ENCODE measurements around the gene ASB1.

Gene ASB1

GRCh38 chr2:238445409-238446190 is 18.9 kb downstream of the ASB1 start:
- DNase-seq (ENCODE audit: low read depth) = no peak

DNA sequence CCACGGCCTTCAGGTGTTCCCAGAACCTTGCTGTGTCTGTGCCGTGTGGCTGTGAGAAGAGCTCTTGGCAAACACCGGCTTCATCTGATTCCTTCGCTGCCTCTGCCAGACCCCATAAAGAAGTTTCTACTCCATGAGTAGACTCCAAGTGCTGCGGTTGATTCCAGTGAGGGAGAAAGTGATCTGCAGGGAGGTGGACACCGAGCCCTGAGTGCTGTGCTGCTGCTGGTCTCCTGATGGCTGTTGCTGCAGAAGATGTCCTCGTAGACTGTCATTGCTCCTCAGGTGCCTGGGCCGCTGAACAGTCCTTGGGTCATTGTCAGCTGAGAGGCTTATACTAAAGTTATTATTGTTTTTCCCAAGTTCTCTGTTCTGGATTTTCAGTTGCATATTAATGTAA is 19.6 kb downstream of the ASB1 start:
- no peak for DNase-seq (ENCODE audit: low read depth)

- DNase-seq (ENCODE audit: low read depth) = no peak
Measured at GRCh38 chr2:238448031-238448955, 21.6 kb downstream of the ASB1 start.

DNA sequence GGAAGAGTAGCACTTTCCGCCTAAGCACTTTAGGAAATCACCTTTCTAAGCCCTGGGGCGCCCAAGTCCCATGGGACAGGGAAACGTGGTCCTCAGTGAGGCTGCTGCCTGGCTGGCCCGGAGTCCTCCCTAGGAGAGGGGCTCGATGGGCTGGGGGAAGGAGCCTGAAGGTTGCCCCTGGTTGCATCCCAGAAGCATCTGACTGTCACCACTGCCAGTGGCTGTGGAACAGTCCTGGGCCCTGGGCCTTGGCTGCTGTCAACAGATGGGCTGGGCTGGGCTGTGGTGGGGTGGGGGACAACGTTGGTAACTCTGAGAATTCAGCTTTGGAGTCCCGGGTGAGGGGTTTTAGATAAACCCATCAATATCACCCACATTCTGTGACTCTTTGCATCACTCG is 22.5 kb downstream of the ASB1 start:
- DNase-seq (ENCODE audit: low read depth) = no peak

GRCh38 chr2:238449909-238450417 is 23.2 kb downstream of the ASB1 start:
- no peak for DNase-seq (ENCODE audit: low read depth)

GRCh38 chr2:238450440-238450861 is 23.7 kb downstream of the ASB1 start:
- DNase-seq (ENCODE audit: low read depth) = no peak

- DNase-seq (ENCODE audit: low read depth) = no peak
Measured at GRCh38 chr2:238453842-238454241, 27.1 kb downstream of the ASB1 start.

DNA sequence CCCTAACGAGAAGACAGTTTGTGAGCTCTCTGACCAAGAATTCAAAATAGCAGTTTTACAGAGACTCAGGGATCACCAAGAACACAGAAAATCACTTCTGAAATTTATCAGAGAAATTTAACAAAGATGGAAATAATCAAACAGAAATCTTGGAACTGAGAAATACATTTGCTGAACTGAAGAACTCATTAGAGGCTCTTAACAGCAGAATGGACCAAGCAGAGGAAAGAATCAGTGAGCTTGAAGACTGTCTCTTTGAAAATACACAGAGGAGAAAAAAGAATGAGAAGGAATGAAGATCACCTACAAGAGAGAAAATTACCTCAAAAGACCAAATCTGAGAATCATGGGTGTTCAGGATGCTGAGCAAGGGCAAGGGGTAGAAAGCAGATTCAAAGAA is 29.7 kb downstream of the ASB1 start:
- no peak for DNase-seq (ENCODE audit: low read depth)

GRCh38 chr2:238456970-238457926 is 30.5 kb downstream of the ASB1 start:
- no peak for DNase-seq (ENCODE audit: low read depth)

- no peak for DNase-seq (ENCODE audit: low read depth)
Measured at GRCh38 chr2:238457927-238458324, 31.2 kb downstream of the ASB1 start.

DNA sequence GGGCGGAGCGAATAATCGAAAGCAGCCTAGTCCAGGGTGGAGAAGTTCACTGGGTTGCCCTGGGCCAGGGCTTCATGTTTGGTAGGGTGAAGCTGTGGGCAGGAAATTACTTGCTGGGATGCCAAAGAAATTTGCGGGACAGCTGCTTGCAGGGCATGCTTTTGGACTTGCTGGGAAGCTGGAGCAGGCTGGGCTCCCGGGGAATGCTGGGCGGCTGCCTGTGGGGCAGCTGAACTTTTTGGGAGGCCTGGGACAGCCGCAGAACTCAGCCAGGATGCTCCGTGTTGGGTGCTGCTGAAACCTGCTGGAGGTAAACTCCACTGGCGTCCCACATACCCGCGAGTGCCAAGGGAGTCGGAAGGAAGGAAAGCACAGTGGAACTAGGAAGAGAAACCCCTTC is 31.9 kb downstream of the ASB1 start:
- no peak for DNase-seq (ENCODE audit: low read depth)

- DNase-seq (ENCODE audit: low read depth) = no peak
Measured at GRCh38 chr2:238459081-238459629, 32.4 kb downstream of the ASB1 start.

DNA sequence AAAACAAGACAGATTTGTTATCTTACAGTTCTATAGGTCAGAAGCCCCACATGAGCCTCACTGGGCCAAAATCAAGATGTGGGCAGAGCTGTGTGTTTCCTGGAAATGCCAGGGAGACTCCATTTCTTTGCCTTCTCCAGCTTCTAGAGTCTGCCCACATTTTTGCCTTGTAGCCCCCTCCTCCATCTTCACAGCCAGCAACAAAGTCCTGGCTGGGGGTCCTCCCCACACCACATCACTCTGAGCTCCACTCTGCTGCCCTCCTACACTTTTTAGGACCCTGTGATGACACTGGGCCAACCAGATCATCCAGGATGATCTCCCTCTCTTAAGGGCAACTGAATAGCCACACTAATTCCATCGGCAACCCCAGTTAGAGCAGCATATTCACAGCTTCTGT is 34.3 kb downstream of the ASB1 start:
- DNase-seq (ENCODE audit: low read depth) = no peak

DNA sequence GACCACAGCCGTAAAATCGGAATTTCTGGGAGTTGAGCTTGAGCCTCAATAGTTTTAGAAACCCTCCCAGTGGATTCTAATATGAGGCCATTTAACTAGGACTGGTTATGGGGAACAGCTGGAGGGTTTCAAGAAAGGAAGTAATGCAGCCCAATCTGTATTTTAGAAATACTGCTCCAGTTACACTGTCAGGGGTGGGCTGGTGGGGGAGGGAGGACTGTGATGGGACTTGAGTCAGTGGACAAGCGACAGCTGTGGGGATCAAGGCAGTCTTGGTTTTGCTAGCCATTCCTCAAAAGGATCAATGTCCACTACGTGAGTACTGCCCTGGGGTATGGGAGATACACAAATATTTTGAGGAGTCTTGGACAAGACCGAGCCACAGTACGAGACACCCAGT is 34.8 kb downstream of the ASB1 start:
- no peak for DNase-seq (ENCODE audit: low read depth)

DNA sequence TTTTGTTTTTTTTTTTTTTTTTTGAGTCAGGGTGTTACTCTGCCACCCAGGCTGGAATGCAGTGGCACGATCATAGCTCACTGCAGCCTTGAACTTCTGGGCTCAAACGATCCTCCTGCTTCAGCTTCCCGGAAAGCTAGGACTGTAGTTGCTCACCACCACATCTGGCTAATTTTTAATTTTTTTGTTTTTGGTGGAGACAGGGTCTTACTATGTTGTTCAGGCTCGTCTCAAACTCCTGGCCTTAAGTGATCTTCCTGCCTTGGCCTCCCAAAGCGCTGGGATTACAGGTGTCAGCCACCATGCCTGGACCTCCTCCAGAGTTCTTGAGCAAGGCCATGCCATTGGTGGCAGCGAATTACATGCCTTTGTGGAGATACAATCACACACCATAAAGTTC is 35.2 kb downstream of the ASB1 start:
- DNase-seq (ENCODE audit: low read depth) = no peak

DNA sequence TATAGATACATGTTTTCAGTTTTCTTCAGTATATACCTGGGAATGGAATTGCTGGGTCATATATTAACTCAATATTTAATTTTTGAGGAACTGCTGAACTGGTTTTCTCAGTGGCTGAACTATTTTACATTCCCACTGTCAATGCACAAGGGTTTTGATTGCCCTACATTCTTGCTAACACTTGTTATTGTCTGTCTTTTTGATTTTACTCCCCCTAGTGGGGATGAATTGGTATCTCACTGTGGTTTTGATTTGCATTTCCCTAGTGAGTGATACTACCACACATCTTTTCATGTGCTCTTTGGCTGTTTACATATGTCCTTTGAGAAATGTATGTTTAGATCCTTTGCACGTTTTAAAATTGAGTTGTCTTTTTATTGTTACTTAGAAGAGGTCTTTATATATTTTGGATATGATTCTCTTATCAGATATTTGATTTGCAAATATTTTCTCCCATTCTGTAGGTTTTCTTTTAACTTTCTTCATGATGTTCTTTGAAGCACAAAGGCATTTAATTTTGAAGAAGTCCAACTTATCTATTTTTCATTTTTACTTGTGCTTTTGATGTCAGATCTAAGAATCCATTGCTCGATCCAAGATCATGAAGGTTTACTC is 36.2 kb downstream of the ASB1 start:
- DNase-seq (ENCODE audit: low read depth) = no peak

DNA sequence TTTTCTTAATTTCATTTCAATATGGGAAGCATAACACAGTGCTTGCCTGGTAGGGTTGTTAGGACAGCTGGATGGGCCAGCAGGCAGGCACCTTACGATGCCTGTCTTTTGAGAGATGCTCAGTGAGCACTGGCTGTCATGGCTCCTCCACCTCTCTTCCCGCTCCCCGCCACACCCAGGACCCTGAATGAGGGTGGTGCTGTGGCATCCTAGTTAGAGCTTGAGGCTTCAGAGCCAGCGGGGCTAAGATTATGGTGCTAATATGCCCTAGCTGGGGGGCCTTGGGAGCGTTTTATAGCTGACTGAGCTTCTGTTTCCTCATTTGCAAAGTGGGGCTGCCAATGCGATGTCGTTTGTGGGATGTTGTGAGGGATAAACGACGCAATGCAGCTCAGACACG is 37.7 kb downstream of the ASB1 start:
- DNase-seq (ENCODE audit: low read depth) = no peak

DNA sequence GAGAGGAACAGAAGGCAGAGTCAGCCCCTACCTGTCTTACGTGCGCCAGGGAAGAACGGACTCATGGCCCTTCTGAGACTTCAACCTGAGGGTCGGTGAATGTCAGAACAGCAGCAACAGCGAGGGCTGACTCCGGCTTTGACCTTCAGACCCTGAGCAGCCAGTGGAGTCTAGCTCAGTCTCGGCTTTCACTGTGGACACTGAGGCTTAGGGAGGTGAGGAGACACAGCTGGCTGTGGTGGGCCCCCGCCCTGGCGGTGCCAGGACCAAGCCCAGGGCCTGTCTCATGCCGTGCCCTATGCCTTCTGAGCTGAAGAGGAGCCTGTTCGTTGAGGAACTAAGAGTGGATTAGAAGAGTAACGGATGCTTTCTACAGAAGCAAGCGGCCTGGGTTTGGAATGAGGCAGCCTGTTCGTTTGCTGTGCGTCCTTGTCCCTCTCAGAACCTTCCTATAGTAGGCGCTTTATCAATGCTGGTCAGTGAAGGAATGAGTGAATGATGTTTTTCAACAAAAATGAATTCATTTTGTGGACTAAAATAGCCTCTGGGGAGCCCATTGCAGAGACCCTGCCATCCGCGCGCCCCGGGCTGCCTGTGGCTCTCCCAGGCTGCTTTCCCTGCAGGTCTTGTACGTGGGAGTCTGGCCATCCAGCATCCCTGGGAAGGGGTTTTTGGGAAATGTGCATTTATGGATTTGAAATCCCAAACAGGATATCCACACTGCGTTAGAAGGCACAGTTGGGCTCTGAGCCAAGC is 38.9 kb downstream of the ASB1 start:
- DNase-seq (ENCODE audit: low read depth) = no peak

DNA sequence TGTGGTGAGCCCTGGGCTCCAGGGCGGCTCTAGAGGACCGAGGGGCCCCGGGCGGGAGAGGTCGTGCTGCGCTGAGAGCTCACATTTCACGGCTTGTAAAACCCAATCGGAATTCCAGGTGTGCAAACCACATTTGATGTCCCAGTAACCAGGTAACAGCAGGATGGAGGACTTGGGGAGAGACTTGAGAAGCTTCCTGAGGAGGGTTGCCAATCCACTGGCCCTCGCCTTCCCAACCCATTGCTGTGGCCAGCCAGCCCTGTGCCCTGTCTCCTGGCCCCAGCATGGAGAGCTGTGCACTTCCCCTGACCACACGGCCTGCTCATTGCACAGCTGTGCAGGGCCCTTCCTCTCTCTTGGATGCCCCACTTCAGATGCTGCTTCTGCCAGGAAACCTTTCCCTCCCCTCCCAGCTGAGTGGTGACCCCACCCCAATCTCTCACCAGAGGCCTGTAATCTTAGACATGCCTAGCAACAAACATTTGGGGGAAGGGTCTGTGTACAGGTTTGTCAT is 39.6 kb downstream of the ASB1 start:
- no peak for DNase-seq (ENCODE audit: low read depth)

- DNase-seq (ENCODE audit: low read depth) = no peak
Measured at GRCh38 chr2:238467062-238467461, 40.3 kb downstream of the ASB1 start.
